Measurements from ENCODE around the gene PPP1R1A.

Gene PPP1R1A

DNA sequence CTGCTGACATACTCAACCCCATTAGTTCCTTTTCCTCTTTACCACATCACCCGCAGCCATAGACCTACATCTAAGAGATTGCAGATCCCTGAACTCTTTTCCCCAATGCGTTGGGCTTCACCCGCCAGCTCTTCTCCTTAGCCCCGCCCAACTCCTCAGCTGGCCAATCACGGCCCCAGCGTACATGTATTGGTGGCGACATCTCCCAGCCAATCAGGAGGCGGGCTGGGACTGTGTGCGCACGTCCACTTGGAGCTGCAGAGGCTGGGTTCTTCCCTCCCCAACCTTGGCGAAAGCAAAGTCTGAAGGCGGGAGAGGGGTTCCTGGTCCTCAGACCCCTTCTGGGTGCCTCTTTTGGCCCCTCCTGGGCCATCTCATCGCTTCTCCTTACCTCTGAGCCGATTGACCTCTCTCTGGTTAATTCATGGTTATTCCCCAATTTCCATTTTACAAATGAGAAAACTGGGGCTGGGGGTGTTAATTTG lies 28.0 kb downstream of the PPP1R1A start:
- peak overlapping the region; percentile 22 to 40 for H3K4me3 ChIP-seq (replicated peaks in 1 of 2; ENCODE audit: low read depth in 2 of 2, low read length in 2 of 2)
- TF ChIP-seq, protein P1, sequence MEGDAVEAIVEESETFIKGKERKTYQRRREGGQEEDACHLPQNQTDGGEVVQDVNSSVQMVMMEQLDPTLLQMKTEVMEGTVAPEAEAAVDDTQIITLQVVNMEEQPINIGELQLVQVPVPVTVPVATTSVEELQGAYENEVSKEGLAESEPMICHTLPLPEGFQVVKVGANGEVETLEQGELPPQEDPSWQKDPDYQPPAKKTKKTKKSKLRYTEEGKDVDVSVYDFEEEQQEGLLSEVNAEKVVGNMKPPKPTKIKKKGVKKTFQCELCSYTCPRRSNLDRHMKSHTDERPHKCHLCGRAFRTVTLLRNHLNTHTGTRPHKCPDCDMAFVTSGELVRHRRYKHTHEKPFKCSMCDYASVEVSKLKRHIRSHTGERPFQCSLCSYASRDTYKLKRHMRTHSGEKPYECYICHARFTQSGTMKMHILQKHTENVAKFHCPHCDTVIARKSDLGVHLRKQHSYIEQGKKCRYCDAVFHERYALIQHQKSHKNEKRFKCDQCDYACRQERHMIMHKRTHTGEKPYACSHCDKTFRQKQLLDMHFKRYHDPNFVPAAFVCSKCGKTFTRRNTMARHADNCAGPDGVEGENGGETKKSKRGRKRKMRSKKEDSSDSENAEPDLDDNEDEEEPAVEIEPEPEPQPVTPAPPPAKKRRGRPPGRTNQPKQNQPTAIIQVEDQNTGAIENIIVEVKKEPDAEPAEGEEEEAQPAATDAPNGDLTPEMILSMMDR (IDR thresholded peaks at IDR 0.05; ENCODE audit: low read depth, low read length), result no peak
- peak; percentile 79 to 83 for DNase-seq (ENCODE audit: low read depth in 2 of 2)

DNA sequence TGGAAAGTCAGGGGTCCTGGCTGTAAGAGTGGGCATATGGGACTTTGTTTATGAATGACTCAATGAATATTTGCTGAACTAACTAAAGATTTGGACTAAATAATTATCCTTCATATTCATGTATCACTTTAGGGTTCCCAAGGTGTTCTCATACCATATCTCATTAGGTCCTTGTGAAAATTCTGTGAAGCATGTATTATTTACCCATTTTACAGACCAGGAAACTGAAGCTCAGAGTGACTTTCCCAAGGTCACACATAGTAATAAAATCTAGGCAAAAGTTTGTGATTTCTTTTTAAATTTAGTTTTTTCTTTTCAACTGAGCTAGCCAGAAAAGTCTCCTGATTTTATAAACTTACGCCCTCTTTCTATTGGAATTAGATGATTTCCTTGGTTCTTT lies 29.7 kb downstream of the PPP1R1A start:
- DNase-seq (ENCODE audit: low read depth in 2 of 2), result no peak
- H3K4me3 ChIP-seq (replicated peaks in 1 of 2; ENCODE audit: low read depth in 2 of 2, low read length in 2 of 2), result no peak overlapping the region
- TF ChIP-seq, protein P1 (IDR thresholded peaks at IDR 0.05; ENCODE audit: low read depth, low read length), result no peak

DNA sequence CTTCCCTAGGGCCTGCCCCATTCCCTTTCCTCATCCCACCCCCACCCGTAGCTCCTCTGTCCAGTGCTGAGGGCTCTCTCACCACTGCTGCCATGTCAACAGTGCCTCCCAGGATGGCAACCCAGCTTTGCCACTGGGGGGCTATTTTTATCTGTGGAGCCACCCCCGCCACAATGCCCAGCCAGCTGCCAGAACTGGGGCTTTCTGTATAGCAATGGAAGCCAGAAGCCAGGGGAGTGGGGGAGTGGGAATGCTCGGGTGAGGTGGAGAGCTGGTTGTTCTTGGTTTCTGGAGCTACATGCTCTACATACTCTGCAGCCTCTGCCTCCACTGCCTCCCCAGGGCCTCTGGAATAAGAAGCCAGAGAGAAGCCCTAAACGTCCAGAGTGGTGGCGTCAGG lies 30.1 kb downstream of the PPP1R1A start:
- H3K4me3 ChIP-seq (replicated peaks in 1 of 2; ENCODE audit: low read depth in 2 of 2, low read length in 2 of 2), result no peak overlapping the region
- TF ChIP-seq, protein P1 (IDR thresholded peaks at IDR 0.05; ENCODE audit: low read depth, low read length), result no peak
- DNase-seq (ENCODE audit: low read depth in 2 of 2), result no peak

GRCh38 chr12:54555670-54556257 lies 32.7 kb downstream of the PPP1R1A start:
- DNase-seq (ENCODE audit: low read depth in 2 of 2), result no peak
- H3K4me3 ChIP-seq (replicated peaks in 1 of 2; ENCODE audit: low read depth in 2 of 2, low read length in 2 of 2), result no peak overlapping the region
- TF ChIP-seq, protein P1 (IDR thresholded peaks at IDR 0.05; ENCODE audit: low read depth, low read length), result no peak

GRCh38 chr12:54549774-54550451 lies 38.5 kb downstream of the PPP1R1A start:
- TF ChIP-seq, protein P1 (IDR thresholded peaks at IDR 0.05; ENCODE audit: low read depth, low read length), result no peak
- DNase-seq (ENCODE audit: low read depth in 2 of 2), result no peak
- H3K4me3 ChIP-seq (replicated peaks in 1 of 2; ENCODE audit: low read depth in 2 of 2, low read length in 2 of 2), result peak overlapping the region; percentile 0 to 35

- TF ChIP-seq, protein P1 (IDR thresholded peaks at IDR 0.05; ENCODE audit: low read depth, low read length), result no peak
- DNase-seq (ENCODE audit: low read depth in 2 of 2), result no peak
- no peak overlapping the region for H3K4me3 ChIP-seq (replicated peaks in 1 of 2; ENCODE audit: low read depth in 2 of 2, low read length in 2 of 2)
These were observed 41.9 kb downstream of the PPP1R1A start for GRCh38 chr12:54546511-54546910.
